HG03521 (cell line): Measurements from ENCODE around the gene ANGPTL2.

ENCODE experiments used
- ATAC-seq: cut with Tn5 transposase; IDR thresholded peaks from one replicate; pipeline ENCODE4 v1.9.1; 2021; ENCODE audit warnings: mild to moderate bottlenecking, moderate library complexity; ENCODE audit not compliant: unreplicated experiment

The ANGPTL2 gene

DNA sequence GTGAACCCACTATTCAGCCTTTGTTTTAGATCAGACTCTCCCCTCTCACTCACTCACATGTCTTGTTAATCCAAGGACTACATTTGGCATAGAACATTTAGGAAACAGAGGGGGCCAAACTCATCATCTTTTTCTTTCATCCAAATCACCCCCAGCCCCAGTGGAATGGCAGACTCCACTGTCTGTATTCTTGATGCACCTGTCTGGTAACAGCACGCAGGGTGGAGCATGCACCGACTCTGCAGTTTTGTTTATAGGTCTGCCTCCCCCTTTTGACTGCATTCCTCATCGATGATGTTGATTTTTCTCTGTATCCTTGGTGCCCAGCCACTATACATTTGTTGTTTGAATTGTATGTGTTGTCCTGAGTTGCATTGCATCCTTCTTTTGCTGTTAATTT, 66.0 kb downstream of the ANGPTL2 start:
- ATAC-seq, result no peak

GRCh38 chr9:127055745-127056402, 66.6 kb downstream of the ANGPTL2 start:
- ATAC-seq, result no peak

DNA sequence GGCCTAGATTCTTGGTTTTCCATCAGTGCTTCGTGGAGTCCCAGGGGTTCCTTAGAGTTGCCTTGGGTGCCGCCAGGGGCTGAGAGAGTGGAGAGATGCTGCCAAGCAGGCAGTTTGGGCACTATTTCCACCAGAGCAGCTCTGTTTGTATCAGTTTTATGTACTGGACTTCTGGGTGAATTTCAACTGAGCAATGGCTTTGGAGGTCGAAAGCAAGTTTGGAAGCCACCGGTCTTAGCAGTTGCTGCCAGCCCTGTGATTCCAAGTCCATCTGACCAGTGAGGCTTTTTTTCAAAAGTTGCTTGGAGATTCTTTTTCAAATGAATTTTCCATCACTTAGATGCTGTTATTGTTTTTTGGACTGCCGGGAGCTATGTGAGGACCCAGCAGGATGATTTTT, 68.5 kb downstream of the ANGPTL2 start:
- no peak for ATAC-seq

- ATAC-seq, result no peak
Observed at GRCh38 chr9:127053057-127053821, 69.2 kb downstream of the ANGPTL2 start.

GRCh38 chr9:127051881-127052595, 70.4 kb downstream of the ANGPTL2 start:
- no peak for ATAC-seq

- ATAC-seq, result no peak
Observed at GRCh38 chr9:127050591-127051001, 71.8 kb downstream of the ANGPTL2 start.

DNA sequence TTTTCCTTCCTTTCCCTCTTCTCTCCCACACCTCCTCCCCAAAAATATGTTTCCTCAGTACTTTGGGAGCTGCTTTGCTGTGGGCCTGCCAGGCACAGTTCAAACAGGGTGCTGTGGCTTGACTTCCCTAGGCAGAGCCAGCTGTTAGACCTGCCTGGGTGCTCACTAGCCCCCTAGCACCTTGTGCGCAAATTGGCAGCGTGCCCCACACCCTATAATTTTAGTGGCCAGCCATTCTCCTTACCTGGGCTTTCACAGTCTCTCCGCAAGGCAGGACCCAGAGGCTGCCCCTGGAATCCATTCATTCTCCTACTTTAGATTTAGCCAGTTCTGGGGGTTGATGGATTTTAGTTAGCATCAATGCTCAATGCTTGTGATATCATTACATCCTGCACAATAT, 72.3 kb downstream of the ANGPTL2 start:
- ATAC-seq, result no peak

- no peak for ATAC-seq
Observed at GRCh38 chr9:127049581-127049980, 72.9 kb downstream of the ANGPTL2 start.

- no peak for ATAC-seq
Observed at GRCh38 chr9:127049044-127049443, 73.4 kb downstream of the ANGPTL2 start.

DNA sequence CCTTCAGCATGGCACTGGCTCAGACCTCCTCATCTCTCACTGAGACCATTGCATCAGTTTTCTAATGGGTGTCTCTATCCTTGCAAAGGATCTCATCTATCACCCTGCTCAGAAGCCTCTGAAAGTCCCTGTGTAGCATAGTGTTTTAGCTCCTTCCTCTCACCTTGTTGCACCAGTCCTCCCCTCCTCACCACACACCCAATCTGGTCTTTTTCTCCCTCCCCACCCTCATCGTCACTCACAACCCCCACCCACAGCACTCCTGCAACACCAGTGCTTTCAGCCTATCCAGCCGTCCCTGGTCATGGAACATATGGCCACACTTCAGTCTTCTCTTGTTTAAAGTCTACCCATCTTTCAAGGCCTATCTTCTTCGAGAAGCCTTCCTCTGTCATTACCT, 74.5 kb downstream of the ANGPTL2 start:
- no peak for ATAC-seq

GRCh38 chr9:127045148-127045547, 77.3 kb downstream of the ANGPTL2 start:
- no peak for ATAC-seq

DNA sequence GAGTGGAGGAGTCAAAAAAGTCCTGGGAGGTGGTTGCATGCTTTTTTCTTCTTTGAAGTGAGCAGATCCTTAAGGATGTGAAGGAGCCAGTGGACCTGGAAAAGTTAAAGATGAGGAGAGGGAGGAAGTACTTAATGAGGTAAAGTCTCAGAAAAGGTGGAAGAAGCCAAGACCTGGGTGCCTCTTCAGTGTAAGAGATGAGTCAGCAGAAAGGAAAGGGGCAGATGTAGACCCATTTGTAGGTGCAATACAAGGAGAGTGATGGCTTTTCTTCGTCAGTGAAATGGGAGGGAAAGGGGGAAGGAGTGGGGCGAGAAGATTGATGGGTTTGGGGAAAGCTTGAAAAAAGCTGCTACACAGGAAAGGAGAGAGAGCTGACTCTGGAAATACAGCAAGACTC, 82.9 kb downstream of the ANGPTL2 start:
- ATAC-seq, result no peak

- ATAC-seq, result no peak
Observed at GRCh38 chr9:127038531-127038930, 83.9 kb downstream of the ANGPTL2 start.
